Measurements from ENCODE around the gene TAGLN. TPM values are rescaled to one million over a fixed set of nuclear protein-coding genes. Genes with fewer than 3 reads are reported as not detected.
A peak's percentile ranks its signal among the peaks of the same experiment; 100 is the strongest.

Gene TAGLN
- 95.5 TPM for polyA plus RNA-seq (ENCODE audit: insufficient read length)

DNA sequence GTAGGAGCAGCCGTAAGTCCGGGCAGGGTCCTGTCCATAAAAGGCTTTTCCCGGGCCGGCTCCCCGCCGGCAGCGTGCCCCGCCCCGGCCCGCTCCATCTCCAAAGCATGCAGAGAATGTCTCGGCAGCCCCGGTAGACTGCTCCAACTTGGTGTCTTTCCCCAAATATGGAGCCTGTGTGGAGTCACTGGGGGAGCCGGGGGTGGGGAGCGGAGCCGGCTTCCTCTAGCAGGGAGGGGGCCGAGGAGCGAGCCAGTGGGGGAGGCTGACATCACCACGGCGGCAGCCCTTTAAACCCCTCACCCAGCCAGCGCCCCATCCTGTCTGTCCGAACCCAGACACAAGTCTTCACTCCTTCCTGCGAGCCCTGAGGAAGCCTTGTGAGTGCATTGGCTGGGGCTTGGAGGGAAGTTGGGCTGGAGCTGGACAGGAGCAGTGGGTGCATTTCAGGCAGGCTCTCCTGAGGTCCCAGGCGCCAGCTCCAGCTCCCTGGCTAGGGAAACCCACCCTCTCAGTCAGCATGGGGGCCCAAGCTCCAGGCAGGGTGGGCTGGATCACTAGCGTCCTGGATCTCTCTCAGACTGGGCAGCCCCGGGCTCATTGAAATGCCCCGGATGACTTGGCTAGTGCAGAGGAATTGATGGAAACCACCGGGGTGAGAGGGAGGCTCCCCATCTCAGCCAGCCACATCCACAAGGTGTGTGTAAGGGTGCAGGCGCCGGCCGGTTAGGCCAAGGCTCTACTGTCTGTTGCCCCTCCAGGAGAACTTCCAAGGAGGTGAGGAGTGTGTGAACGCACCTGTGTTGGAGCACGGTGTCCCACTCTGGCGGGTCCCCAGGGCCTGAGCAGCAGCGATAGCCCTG, at the start of gene TAGLN:
TSS of gene TAGLN (plus strand) at position 318 of the 863 bp plus-strand sequence. CDS start 3,644 bp downstream, outside the sequence.
- peak; percentile 72 for DNase-seq

DNA sequence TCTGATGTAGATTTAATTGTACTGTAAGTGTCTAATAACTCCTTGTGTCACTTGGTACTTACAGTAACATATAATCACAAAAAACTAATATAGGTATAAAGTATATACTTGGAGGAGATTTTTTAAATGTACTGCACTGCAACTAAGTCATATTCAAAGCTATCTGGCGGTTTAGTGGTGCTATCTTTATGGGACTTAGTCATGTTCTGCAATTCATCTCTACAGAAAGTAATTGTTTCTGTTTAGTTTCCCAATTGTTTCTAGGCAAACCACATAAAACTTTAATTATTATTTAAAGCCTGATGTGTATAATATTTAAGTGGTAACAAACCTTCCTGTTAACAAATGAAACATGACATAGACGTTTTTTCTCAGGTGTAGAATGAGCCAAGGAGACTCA, 47.1 kb upstream of the TAGLN start:
- no peak for DNase-seq

DNA sequence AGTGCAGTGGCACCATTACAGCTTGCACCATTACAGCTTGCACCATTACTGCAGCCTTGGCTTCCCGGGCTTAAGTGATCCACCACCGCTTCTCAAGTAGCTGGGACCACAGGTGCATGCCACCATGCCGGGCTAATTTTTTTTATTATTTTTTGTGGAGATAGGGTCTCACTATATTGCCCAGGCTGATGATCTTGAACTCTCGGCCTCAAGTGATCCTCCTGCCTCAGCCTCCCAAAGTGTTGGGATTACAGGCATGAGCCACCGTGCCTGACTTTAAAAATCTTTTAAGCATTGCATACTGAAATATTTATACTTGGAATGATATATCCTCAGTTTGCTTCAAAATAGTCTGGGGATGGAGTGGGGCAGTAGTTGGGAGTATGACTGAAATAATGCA, 44.7 kb upstream of the TAGLN start:
- DNase-seq: no peak

DNA sequence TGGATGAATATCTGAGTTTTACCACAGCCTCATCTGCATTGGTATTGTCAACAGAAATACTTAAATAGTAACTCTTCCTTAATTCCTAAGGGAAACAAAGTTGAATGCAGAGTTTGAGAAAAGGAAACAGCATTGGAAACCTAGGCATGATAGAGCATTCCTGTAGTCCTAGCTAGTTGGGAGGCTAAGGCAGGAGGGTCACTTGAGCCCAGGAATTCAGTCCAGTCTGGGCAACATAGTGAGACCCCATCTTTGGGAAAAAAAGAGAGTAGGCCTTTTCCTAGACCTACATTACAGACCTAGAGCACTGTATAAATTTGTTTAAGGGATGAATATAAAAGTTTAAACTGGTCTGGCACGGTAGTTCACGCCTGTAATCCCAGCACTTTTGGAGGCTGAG, 41.7 kb upstream of the TAGLN start:
- DNase-seq: no peak

DNA sequence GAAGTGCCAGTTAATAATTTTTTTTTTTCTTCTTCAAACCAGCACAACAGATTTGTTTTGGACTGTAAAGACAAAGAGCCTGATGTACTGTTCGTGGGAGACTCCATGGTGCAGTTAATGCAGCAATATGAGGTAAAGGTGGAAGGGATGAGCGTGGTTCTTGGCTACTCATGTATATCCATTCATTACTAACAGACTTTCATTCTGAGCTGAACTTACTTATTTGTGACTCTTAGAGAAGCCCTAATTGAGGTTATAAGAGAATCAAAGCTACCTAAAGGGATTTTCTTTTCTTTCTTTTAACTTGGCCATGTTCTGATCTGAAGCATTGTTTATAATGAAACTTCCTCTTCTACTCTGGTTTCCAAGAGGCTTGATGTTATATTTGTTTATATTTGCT, 39.3 kb upstream of the TAGLN start:
- DNase-seq: no peak

DNA sequence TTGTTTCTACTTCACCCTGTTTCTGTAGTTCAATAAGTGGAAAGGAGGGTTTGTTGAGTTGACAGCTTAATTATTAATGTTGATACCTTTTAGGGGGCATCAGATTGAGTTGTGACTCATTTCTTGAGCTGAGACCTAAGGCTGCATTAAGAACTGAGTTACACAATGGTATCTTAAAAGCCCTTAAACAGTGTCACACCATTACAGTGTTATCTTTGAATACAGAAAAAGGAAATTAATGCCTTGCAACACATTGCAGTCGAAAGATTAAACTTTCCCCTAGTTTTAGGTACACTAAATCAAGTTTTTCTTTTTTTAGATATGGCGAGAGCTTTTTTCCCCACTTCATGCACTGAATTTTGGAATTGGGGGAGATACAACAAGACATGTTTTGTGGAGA, 38.3 kb upstream of the TAGLN start:
- DNase-seq: no peak

DNA sequence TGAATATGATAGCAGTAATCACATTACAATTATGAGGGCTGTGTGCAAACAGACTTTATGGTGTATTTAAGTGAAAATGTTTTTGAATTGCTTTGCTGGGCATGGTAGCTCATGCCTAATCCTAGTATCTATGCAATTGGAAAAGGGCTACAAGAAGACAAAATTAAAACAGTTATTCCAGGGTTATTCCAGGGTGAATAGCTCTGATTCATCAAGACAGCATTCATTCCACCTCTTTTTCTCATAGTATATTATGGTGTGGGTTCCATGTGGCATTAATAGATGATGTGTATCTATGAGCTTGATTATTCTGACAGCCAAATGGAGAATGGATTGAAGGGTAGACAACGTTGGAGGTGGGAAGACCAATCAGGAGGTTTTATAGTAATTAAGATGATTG, 32.7 kb upstream of the TAGLN start:
- no peak for DNase-seq

DNA sequence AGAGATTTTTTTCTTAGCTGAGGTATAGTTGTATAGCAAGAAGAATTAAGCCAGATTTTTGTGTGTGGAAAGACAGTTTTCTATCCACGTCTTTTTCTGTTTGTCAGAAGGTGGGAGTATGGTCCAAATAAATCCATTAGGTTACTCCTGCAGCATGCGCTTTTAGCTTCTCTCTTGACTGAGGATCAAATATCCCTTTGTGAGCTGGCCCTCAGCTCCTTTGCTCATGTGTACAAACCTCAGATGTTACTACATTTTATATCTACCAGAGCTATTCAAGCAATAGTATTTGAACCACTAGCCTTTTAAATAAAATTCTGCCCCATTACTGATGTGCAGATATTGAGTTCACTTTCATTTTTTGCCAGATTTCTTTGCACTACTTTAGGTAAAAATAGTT, 29.4 kb upstream of the TAGLN start:
- no peak for DNase-seq

DNA sequence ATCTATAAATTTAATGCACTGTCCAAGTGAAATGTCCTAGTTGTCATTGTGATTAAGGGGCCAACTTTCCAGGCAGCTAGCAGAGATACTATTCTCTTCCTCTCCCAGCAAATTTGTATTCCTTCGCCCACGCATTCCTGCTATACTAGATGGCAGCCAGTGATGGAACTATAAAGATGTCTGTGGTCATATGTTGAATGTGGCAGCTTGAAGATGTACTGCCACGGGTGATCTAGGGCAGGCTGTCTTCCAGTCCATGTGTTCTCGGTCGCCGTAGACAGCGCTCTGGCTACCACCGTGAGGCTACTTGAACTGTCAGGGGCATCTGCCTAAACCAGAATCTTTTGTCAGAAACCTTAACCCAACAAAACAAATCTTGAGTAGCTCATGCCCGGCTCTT, 29.0 kb upstream of the TAGLN start:
- no peak for DNase-seq

DNA sequence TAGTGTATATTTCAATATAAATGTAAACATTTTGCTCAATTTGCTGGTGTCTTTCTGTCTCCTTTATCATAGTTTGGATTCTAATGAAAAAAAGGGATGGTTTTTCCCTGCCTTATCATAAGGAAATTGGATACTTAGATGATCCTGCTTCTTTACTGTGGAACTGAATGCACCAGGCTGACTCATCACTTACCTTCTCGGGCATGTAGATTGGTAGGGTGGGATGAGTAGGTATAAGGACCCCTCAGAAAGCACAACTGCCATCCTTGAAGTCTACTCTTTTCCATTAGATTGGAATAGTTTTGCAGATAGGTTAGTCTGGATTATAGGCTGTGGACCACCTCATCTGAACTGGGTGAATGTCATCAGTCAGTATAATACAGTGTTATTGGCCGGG, 28.2 kb upstream of the TAGLN start:
- no peak for DNase-seq

DNA sequence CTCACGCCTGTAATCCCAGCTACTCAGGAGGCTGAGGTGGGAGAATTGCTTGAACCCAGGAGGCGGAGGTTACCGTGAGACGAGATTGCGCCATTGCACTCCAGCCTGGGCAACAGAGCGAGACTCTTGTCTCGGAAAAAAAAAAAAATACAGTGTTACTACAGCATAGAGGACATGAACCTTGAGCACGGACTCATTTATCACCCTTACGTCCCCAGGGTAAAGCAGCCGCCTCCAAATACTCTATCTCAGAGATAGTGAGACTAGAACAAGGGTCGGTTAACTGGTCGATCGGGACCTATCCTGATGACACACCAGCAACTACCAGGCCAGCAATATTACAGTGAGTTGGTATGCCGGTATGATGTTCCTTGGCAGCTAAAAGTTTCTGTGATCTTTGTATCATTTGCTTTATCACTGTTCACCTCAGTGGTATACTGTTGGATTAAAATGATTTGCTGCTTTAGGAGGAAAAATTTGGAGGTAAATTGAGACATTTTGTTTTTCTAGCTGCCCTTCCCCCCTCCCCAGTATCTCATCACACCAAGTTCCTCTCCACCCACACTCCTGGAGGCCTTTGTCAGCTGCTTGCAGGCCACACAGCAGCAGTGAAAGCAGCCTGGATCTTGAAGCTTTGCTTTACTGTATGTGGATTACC, 27.6 kb upstream of the TAGLN start:
- no peak for DNase-seq

DNA sequence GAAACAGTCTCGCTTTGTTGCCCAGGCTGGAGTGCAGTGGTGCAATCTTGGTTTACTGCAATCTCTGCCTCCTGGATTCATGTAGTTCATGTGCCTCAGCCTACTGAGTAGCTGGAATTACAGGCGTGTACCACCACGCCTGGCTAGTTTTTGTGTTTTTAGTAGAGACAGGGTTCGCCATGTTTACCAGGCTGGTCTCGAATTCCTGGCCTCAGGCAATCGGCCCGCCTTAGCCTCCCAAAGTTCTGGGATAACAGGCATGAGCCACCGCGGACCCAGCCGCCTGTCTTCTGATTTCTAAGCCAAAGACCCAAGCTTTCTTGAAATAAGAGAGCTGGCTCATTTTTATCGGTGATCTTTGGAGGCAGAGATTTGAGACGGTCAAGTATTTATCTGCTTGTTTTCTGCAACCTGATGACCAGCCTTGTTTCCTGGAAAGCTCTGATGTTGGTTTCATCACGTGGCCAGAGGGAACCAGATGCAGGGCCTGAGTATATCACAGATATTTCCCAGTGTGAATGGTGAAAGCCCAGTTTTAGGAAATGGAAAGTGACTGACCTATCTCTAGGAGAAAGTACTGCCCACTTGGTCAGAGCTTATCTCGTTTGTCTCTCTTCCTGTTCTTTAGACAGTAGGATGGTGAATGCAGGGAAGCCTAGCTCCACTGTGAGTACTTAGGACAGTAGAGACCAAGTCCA, 26.3 kb upstream of the TAGLN start:
- DNase-seq: no peak

DNA sequence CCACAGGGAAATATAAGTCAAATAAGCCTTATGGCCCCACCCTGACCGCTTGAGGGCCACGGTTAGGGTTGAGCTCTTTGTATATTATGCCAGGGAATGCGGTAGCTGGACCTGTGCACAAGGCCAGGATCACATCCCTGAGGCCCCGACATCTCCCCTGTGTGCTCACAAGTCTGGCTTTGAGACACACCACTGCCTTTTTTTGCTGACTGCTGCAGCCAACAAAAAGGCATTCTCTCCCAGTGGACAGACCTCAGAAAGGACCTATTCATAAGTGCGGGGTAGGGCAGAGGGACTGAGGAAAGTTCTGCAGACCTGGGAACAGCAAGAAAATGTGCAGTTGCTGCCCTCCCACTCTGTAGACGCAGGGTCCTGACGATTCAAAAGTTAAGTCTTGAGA, 24.1 kb upstream of the TAGLN start:
- DNase-seq: no peak

DNA sequence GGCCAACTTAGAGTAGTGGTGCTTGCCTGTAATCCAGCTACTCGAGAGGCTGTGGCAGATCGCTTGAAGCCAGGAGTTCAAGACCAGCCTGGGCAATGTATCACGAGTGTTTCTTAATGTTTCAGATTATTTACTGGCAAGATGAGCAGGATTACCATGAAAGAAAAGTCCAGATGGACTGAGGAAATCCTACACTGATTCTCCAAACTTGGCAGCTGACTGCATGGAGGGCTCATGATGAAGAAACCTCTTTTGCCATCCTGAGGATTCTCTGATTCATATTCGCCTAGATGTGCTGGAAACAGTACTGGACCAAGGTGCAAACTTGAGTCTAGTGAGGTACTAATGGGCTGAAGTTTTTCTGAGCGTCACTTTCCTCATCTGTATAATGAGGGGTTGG, 23.4 kb upstream of the TAGLN start:
- no peak for DNase-seq

DNA sequence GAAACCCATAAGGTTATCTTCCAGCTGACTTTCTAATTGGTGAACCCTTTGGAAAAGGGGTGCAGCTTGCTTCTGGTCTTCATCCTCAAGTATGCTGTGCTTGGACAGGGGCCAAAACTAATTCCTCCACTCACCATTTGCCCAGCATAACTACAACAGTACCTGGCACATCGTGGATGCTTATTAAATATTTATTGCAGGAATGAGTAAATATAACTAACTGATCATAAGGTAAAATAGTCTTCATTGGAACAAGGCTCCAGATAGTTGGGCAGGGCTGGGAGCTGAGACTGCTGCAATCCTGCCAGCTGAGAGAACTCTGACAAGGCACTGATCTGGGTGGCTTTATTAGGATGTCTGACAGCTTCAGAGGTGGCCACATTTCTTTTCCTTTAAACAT, 23.0 kb upstream of the TAGLN start:
- no peak for DNase-seq

DNA sequence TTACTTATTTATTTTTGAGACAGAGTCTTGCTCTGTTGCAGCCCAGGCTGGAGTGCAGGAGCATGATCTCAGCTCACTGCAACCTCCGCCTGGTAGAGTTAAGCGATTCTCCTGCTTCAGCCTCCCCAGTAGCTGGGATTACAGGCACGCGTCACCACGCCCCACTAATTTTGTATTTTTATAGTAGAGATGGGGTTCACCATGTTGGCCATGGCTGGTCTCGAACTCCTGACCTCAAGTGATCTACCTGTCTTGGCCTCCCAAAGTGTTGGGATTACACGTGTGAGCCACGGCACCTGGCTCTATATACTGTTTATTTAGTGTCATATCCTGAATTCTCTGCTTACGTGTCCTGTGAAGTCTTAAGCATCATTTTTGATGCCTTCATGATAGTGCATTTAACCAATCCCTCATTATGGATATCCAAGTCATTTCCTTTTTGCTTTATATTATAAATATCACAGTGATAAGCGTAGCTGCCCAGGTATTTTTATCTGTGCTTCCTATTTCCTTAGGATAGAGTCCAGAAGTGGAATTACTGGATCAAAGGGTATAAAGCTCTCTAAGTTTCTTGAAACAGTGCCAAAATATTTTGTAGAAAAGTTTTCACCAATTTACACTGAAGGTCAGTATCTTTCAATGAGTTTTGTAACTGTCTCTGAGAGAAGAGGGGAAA, 21.5 kb upstream of the TAGLN start:
- DNase-seq: no peak

DNA sequence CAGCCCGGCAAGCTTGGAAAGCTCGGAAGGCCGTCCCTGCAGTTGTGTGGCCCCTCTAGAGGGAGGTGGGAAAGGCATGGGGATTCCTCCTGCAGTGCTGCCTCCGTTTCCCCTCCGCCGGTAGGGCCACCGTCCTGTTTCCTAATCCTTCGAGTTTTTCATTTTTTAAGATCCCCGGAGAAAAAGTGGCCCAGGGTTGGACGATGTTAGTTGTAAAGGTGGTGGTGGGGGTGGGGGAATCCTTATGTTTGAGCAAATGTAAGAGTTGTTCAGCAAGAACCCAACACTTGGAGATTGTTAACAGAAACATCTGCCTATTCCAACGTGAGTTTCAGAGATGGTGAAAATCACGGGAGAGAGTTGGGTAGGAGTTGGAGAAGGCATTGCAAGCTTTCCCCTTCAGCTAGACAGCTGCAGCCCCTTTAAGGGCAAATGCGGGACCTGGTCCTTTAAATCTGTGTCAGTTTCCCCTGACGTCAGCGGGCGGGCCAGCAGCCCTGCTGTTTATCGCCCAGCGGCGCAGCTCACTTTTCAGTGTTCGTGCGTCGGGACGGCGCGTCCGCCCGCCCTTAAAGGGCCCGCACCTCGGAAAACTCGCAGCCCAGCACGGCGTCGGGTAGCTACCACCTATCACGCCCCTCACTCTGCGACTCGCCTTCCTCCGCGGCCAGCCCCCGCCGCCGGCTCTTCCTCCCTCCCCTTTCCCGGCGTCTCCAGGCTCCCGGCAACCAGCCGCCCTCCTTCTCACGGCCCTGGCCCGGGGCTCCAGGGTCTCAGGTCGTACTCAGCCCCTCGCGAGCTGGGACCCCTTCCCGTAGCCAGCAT, 20.7 kb upstream of the TAGLN start, which contains the start of gene SIDT2:
TSS of gene SIDT2 (plus strand) at position 534 of the 825 bp plus-strand sequence. CDS start 521 bp downstream, outside the sequence.
- peak; percentile 98 for DNase-seq

DNA sequence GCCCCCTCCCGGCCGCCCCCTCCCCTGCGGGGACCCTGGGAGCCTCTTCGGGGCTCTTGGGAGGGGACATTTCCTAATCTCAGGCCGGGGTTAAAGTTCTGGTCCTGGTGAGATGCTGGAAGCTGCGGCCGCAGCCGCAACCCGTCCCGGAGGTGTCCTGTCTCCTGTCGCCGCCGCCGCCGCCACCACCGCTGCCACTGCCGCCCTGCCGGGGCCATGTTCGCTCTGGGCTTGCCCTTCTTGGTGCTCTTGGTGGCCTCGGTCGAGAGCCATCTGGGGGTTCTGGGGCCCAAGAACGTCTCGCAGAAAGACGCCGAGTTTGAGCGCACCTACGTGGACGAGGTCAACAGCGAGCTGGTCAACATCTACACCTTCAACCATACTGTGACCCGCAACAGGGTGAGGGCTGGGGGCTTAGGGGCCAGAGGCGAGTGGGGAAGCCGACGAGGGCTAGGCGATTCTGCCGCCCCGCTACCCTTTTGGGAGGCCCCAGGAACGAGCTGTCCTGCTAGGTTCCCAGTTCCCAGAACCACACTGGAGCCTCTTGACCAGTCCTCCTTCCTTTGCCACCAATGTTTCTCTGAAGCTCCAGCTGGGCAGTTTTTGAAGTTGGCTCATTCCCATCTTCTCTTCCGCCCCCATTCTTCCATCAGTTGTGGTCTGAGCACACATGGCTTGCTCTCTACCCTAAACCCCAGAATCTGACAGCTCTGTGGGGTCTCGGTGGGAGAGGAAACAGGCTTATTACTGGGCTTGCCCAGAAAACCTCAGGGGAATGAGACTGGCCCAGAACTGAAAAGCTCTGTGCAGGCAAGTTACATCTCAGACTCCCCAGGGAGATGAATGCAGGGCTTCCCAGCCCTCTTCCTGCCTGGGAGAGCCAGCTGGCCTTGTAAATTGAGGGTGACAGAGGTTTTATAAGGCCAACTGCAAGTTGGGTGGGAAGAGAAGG, 19.8 kb upstream of the TAGLN start:
- no peak for DNase-seq

DNA sequence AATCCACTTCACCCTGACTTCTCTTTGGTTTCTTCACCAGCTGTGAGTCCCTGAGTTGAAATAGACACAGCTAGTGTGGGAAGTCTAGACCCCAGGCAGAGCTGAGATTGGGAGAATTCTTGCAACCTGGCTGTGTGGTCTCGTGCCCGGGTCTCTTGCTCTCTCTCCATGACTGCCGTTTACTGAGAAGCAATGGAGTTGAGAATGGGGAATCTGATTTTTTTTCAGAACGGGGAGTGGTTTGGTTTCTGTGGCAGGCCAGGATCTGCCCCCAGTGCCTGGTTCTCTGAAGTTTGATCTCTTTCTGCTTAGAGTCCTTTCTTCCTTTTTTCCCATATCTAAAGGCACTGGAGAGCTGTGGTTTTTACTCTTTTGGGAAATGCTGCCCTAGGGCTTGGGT, 19.1 kb upstream of the TAGLN start:
- DNase-seq: no peak

All from hindlimb muscle (tissue), 1 donor.